K562 (cell line): ENCODE results near the gene DST. TPM values are rescaled to one million over a fixed set of nuclear protein-coding genes. Genes with fewer than 3 reads are reported as not detected.

Source experiments
- ARHGAP35 ChIP-seq: fragments of 450-650 bp; IDR thresholded peaks from 2 replicates; pipeline ENCODE4 v1.6.1; 2018; ENCODE audit not compliant: partially characterized antibody
- BRF1 ChIP-seq: IDR thresholded peaks from 3 replicates; pipeline ENCODE4 v1.6.1; 2011; ENCODE audit warnings: borderline replicate concordance, mild to moderate bottlenecking; ENCODE audit not compliant: insufficient read length; ENCODE audit errors: extremely low read depth
- CBFB ChIP-seq: sonication (generic); formaldehyde crosslinking; IDR thresholded peaks from 2 replicates; pipeline ENCODE4 v1.4.0; 2020; ENCODE audit warnings: mild to moderate bottlenecking, missing genetic modification reagents
- HDAC1 ChIP-seq, 2 experiments: fragments of 450-650 bp; IDR thresholded peaks; 2 replicates each; pipeline ENCODE4 v1.6.1; 2016 to 2017; ENCODE audit warnings: inconsistent platforms in 1 of 2, mild to moderate bottlenecking in 1 of 2, moderate library complexity in 1 of 2
- HMGN3 ChIP-seq: IDR thresholded peaks from 2 replicates; pipeline ENCODE4 v1.6.1; 2011; ENCODE audit warnings: borderline replicate concordance, low read depth, mild to moderate bottlenecking, mixed read lengths, low read length; ENCODE audit not compliant: insufficient read length; ENCODE audit errors: extremely low read depth
- MYNN ChIP-seq, 2 experiments: sonication (generic); formaldehyde crosslinking in 1 of 2; IDR thresholded peaks; 2 replicates each; pipeline versions ENCODE4 v1.5.0 to v1.6.1; 2016 to 2020; ENCODE audit warnings: antibody characterized with exemption in 1 of 2, missing genetic modification reagents in 1 of 2
- NCOA2 ChIP-seq, 2 experiments: fragments of 450-650 bp; IDR thresholded peaks; 2 replicates each; pipeline ENCODE4 v1.6.1; 2018; ENCODE audit warnings: mild to moderate bottlenecking in 2 of 2, moderate library complexity in 1 of 2; ENCODE audit not compliant: partially characterized antibody in 2 of 2
- PURB ChIP-seq: sonication (generic); formaldehyde crosslinking; IDR thresholded peaks from 2 replicates; pipeline ENCODE4 v1.9.0; 2021; ENCODE audit warnings: low read depth, mild to moderate bottlenecking, missing genetic modification reagents
- SMARCE1 ChIP-seq: fragments of 450-650 bp; IDR thresholded peaks from 2 replicates; pipeline ENCODE4 v1.7.1; 2016; ENCODE audit warnings: mild to moderate bottlenecking
- SNRNP70 ChIP-seq: fragments of 200-400 bp; formaldehyde crosslinking; optimal IDR thresholded peaks from 2 replicates; pipeline ENCODE3; 2017; ENCODE audit warnings: low read depth, low read length
- SRF ChIP-seq, 2 experiments: fragments of 250-450, 450-650 bp in 1 of 2; sonication (Bioruptor Pico) in 1 of 2; sonication (generic) in 1 of 2; formaldehyde crosslinking; IDR thresholded peaks; 2 replicates each; pipeline versions ENCODE4 v1.5.0 to v1.5.1; 2020 to 2022; ENCODE audit warnings: mild to moderate bottlenecking in 1 of 2, missing genetic modification reagents in 1 of 2
- TGIF2 ChIP-seq: sonication (generic); formaldehyde crosslinking; IDR thresholded peaks from 2 replicates; pipeline ENCODE4 v1.8.1; 2022; ENCODE audit warnings: mild to moderate bottlenecking, missing genetic modification reagents, moderate library complexity
- ZBTB1 ChIP-seq: sonication (generic); formaldehyde crosslinking; IDR thresholded peaks from 2 replicates; pipeline ENCODE4 v1.8.1; 2023; ENCODE audit warnings: missing genetic modification reagents, low read depth, mild to moderate bottlenecking, borderline replicate concordance
- ZBTB12 ChIP-seq: fragments of 250-450 bp; sonication (Bioruptor Pico); IDR thresholded peaks from 2 replicates; pipeline ENCODE4 v1.4.0; 2020
- ZNF232 ChIP-seq: sonication (generic); formaldehyde crosslinking; IDR thresholded peaks from 2 replicates; pipeline ENCODE4 v1.8.0; 2022; ENCODE audit warnings: mild to moderate bottlenecking, missing genetic modification reagents
- ZNF609 ChIP-seq: sonication (generic); formaldehyde crosslinking; IDR thresholded peaks from 2 replicates; pipeline ENCODE4 v1.8.1; 2023; ENCODE audit warnings: missing genetic modification reagents, mild to moderate bottlenecking, borderline replicate concordance
- polyA plus RNA-seq, 8 experiments: library from polyadenylated mRNA; depleted of rRNA in 4 of 8; stranded (reverse) in 5 of 8; unstranded in 3 of 8; fragments of >200 nt; fragmentation: Nextera tagmentation in 2 of 8; fragmentation: Illumina TruSeq in 1 of 8; extraction: Ambion mirVana in 2 of 8; extraction: Trizol in 1 of 8; gene quantifications; 2 replicates each; pipeline versions ENCODE4 v1.2.1 to v1.2.3, GENCODE V29; 2011 to 2014; ENCODE audit warnings: inconsistent platforms in 1 of 8, missing spikeins in 1 of 8
- total RNA-seq, 7 experiments: library from RNA; depleted of rRNA in 6 of 7; stranded (reverse); fragments of >200 nt in 6 of 7; fragmentation: Illumina TruSeq in 2 of 7; extraction: Trizol in 2 of 7; gene quantifications; 2 replicates each; pipeline versions ENCODE4 v1.2.1 to v1.2.3, GENCODE V29; 2011 to 2021; ENCODE audit warnings: low replicate concordance in 1 of 7

DST gene
- total and polyA plus RNA-seq, 9 of the 15 experiments (the other 6 are each of a cell fraction or from before 2014, with no cell fraction given): 5.2 to 21.9 (median 13.3) TPM

- peak in 1 of 2 experiments; percentile 65; a peak in 2 of 4 replicates for TF ChIP-seq SRF (CRISPR knock-in tag; IDR thresholded peaks at IDR 0.05)
- 0 out of 2 replicates have a peak, but pooled peaks have one; percentile 54 for TF ChIP-seq CBFB (CRISPR knock-in tag)
- no peak for TF ChIP-seq PURB (CRISPR knock-in tag)
- no peak for TF ChIP-seq ARHGAP35
- 0 out of 2 replicates have a peak, but pooled peaks have one; percentile 22 for TF ChIP-seq MYNN (IDR thresholded peaks at IDR 0.05)
- TF ChIP-seq MYNN (CRISPR knock-in tag; IDR thresholded peaks at IDR 0.05): no peak
- peak in 1 of 2 experiments; percentile 74; a peak in 2 of 4 replicates for TF ChIP-seq HDAC1 (IDR thresholded peaks at IDR 0.05)
- no peak for TF ChIP-seq SNRNP70
- no peak for TF ChIP-seq SMARCE1
- no peak for TF ChIP-seq ZNF232 (CRISPR knock-in tag)
- no peak for TF ChIP-seq ZBTB12 (CRISPR knock-in tag)
- peak; percentile 68; the same call in 1 of the 2 replicates for TF ChIP-seq ZBTB1
- no peak for TF ChIP-seq BRF1
- peak; percentile 85 for TF ChIP-seq HMGN3
- no peak for TF ChIP-seq ZNF609 (CRISPR knock-in tag)
- TF ChIP-seq NCOA2 (IDR thresholded peaks at IDR 0.05; ENCODE audit: partially characterized antibody in 2 of 2): no peak
- TF ChIP-seq TGIF2 (CRISPR knock-in tag): no peak
Measured at GRCh38 chr6:56542364-56543331, 100.0 kb downstream of the DST start (continued).
